Loucy (cell line): Measurements from ENCODE around the gene SLC16A4.
A peak's percentile ranks its signal among the peaks of the same experiment; 100 is the strongest.

ENCODE experiments used
- H2AFZ ChIP-seq: fragments of 200-600 bp; sonication (generic); 2 replicates; pipeline ENCODE4 v1.6.0; 2016; ENCODE audit warnings: antibody characterized with exemption, mild to moderate bottlenecking, low read length, moderate library complexity
- H3F3A ChIP-seq: fragments of 200-600 bp; 2 replicates; pipeline ENCODE4 v1.6.0; 2016; ENCODE audit warnings: antibody characterized with exemption, low read depth, mild to moderate bottlenecking
- H3K27me3 ChIP-seq: fragments of 200-600 bp; sonication (generic); 2 replicates; pipeline ENCODE4 v1.6.1; 2014; ENCODE audit warnings: low read length, mild to moderate bottlenecking; ENCODE audit not compliant: insufficient read depth, poor library complexity, severe bottlenecking
- H3K36me3 ChIP-seq: fragments of 200-600 bp; sonication (generic); 2 replicates; pipeline ENCODE4 v1.6.1; 2016; ENCODE audit warnings: low read length; ENCODE audit not compliant: insufficient read depth
- H3K4me1 ChIP-seq: fragments of 200-600 bp; sonication (generic); 2 replicates; pipeline ENCODE4 v1.5.1; 2014; ENCODE audit warnings: low read length, mild to moderate bottlenecking; ENCODE audit not compliant: insufficient read depth, poor library complexity, severe bottlenecking
- H3K4me2 ChIP-seq: fragments of 200-600 bp; sonication (generic); 2 replicates; pipeline ENCODE4 v1.6.0; 2014; ENCODE audit warnings: antibody characterized with exemption, low read length, low read depth, mild to moderate bottlenecking; ENCODE audit not compliant: poor library complexity, severe bottlenecking
- H3K4me3 ChIP-seq: fragments of 200-600 bp; sonication (generic); 2 replicates; pipeline ENCODE4 v1.5.1; 2014; ENCODE audit warnings: low read length, mild to moderate bottlenecking, mixed read lengths; ENCODE audit not compliant: poor library complexity, severe bottlenecking
- H3K79me2 ChIP-seq: fragments of 200-600 bp; sonication (generic); 2 replicates; pipeline ENCODE4 v1.6.1; 2014; ENCODE audit warnings: low read length; ENCODE audit not compliant: insufficient read depth
- H3K9ac ChIP-seq: fragments of 200-600 bp; sonication (generic); 2 replicates; pipeline ENCODE4 v1.6.0; 2014; ENCODE audit warnings: mild to moderate bottlenecking, low read depth, low read length, moderate library complexity; ENCODE audit not compliant: poor library complexity, severe bottlenecking
- H3K9me2 ChIP-seq: fragments of 200-600 bp; sonication (generic); replicated peaks from 2 replicates; pipeline ENCODE4 v1.6.1; 2016; ENCODE audit warnings: low read depth, low read length, mixed read lengths
- H3K9me3 ChIP-seq: fragments of 200-600 bp; sonication (generic); 2 replicates; pipeline ENCODE4 v1.6.1; 2014; ENCODE audit warnings: mild to moderate bottlenecking, antibody characterized with exemption, low read length, low read depth; ENCODE audit not compliant: insufficient read depth
- H4K20me1 ChIP-seq: fragments of 200-600 bp; sonication (generic); 2 replicates; pipeline ENCODE4 v1.6.0; 2014; ENCODE audit warnings: antibody characterized with exemption, low read length, mild to moderate bottlenecking; ENCODE audit not compliant: insufficient read depth, poor library complexity, severe bottlenecking
- EZH2phosphoT487 ChIP-seq: fragments of 200-600 bp; IDR thresholded peaks from 2 replicates; pipeline ENCODE4 v1.6.1; 2018; ENCODE audit warnings: antibody characterized with exemption, mild to moderate bottlenecking, moderate library complexity, borderline replicate concordance
- TF ChIP-seq, protein P1 (sequence below): fragments of 200-600 bp; sonication (generic); conservative IDR thresholded peaks from 2 replicates; pipeline ENCODE4 v1.5.1; 2014; ENCODE audit warnings: mild to moderate bottlenecking, antibody characterized with exemption, low read length

Gene SLC16A4

DNA sequence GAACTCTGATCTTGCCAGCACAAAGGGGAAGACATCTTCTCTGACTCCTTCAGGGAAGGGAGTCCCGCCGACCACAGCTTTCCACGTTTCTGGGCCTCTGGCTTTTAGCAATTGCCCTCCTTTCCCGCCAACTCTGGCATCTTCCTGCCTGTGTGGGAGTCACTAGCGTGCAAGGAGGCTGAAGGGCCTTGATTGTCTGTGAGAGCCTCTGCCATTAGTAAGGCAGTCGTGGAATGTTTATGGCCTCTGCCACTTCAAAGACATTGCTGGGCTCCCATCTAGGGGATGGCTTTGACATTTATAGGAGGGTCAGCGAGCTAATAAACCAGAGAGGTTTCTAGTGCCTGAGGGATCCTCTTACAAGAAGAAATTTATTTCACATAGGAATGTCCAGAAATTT lies 45.8 kb upstream of the SLC16A4 start:
- Histone ChIP-seq H3K9me3 (no peaks in the 10 kb centered on the region), H3K9me2 (no peaks in the 10 kb centered on the region), H3K27me3 (no peaks in the 10 kb centered on the region), H2AFZ (no peak overlapping the region), H3K4me1 (no peaks in the 10 kb centered on the region), H4K20me1 (no peaks in the 10 kb centered on the region), H3K79me2 (no peaks in the 10 kb centered on the region), H3K4me3 (no peak overlapping the region), H3F3A (no peaks in the 10 kb centered on the region), H3K36me3 (no peaks in the 10 kb centered on the region), H3K9ac (no peak overlapping the region), H3K4me2 (no peak overlapping the region)
- TF ChIP-seq, protein P1, sequence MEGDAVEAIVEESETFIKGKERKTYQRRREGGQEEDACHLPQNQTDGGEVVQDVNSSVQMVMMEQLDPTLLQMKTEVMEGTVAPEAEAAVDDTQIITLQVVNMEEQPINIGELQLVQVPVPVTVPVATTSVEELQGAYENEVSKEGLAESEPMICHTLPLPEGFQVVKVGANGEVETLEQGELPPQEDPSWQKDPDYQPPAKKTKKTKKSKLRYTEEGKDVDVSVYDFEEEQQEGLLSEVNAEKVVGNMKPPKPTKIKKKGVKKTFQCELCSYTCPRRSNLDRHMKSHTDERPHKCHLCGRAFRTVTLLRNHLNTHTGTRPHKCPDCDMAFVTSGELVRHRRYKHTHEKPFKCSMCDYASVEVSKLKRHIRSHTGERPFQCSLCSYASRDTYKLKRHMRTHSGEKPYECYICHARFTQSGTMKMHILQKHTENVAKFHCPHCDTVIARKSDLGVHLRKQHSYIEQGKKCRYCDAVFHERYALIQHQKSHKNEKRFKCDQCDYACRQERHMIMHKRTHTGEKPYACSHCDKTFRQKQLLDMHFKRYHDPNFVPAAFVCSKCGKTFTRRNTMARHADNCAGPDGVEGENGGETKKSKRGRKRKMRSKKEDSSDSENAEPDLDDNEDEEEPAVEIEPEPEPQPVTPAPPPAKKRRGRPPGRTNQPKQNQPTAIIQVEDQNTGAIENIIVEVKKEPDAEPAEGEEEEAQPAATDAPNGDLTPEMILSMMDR = no peak
- TF ChIP-seq EZH2phosphoT487 = no peak

DNA sequence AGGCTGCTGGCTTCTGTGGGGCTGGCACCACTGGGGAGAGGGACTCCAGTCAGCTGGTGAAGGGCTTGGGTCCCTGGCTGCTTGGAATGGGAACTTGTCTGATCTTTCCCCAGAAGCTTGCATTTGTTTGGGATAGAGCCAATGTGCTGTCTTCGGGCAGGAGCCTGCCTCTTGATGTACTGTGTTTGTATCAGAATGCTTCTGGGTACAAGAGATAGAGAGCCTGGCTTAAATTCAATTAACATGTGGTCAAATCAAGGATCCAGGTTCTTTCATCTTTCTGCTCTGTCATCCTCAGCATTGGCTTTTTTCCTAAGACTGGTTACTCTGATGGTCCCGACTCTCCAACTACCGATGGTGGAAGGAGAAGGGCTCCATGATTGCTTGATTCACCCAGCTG lies 44.1 kb upstream of the SLC16A4 start:
- Histone ChIP-seq H3K27me3 (no peaks in the 10 kb centered on the region), H3K36me3 (no peaks in the 10 kb centered on the region), H2AFZ (no peak overlapping the region), H4K20me1 (no peaks in the 10 kb centered on the region), H3K9me2 (no peaks in the 10 kb centered on the region), H3F3A (no peaks in the 10 kb centered on the region), H3K9me3 (no peaks in the 10 kb centered on the region), H3K79me2 (no peaks in the 10 kb centered on the region), H3K4me3 (no peak overlapping the region), H3K4me2 (no peak overlapping the region), H3K4me1 (no peaks in the 10 kb centered on the region), H3K9ac (no peak overlapping the region)
- TF ChIP-seq EZH2phosphoT487 = no peak
- TF ChIP-seq, protein P1 = no peak

DNA sequence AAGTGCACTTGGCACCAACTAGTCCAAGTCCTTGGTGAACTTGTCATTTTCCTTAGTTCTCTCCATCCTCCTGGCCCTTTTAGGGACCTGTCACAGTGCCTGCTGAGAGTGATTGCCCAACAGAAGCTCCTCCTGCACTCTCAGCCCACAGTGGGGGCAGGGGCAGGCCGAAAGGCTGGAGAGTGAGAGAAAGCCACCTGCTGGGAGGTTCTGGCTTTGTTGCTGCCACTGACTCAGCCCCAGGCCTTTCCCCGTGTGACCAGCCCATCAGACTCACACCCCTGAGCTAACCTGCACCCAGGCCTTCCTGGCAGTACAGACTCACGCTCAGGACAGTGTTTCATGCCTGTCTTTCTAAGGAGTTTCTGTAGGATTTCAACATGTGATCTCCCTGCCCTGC lies 43.0 kb upstream of the SLC16A4 start:
- Histone ChIP-seq H3K9ac (no peak overlapping the region), H3F3A (no peaks in the 10 kb centered on the region), H3K79me2 (no peaks in the 10 kb centered on the region), H3K4me1 (no peaks in the 10 kb centered on the region), H4K20me1 (no peaks in the 10 kb centered on the region), H3K9me2 (no peaks in the 10 kb centered on the region), H3K9me3 (no peaks in the 10 kb centered on the region), H3K27me3 (no peaks in the 10 kb centered on the region), H3K36me3 (no peaks in the 10 kb centered on the region), H2AFZ (no peak overlapping the region), H3K4me2 (no peak overlapping the region), H3K4me3 (no peak overlapping the region)
- TF ChIP-seq, protein P1 = 0 out of 2 replicates have a peak, but pooled peaks have one; percentile 22
- no peak for TF ChIP-seq EZH2phosphoT487
